ENCODE data around the gene TBC1D16. TPM values are rescaled to one million over a fixed set of nuclear protein-coding genes. Genes with fewer than 3 reads are reported as not detected.
A peak's percentile ranks its signal among the peaks of the same experiment; 100 is the strongest.

TBC1D16 gene
- total RNA-seq, 1 donor from 2014 or later = 21.2 TPM

DNA sequence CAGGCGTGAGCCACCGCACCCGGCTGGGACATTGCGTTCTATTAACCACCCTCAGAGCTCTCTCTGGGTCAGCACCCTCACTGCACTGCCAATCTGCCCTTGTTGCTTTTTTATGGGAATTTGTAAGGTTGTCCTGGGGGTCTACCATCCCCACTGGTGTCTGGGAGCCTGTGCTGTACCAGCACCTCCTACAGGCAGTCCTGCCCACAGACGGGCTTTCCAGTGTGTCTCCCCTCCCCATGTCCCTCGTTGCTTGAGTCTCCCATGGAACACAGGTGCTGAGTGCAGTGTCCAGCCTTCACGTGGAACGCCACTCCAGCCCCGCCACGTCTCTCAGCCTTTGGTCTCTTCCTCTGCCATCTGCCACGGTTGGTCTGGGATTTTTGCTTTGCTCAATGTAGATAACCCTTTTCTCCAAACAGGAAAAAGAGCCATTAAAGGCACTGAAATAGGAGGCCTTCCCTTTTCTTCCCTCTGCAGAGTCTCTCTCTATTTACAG lies 128.4 kb downstream of the TBC1D16 start:
- Histone ChIP-seq H2AFZ (replicated peaks) (no peak overlapping the region), H3K36me3 (no peaks in the 10 kb centered on the region), H4K20me1 (ENCODE audit: low read depth) (no peaks in the 10 kb centered on the region), H3K4me1 (peaks cover 3% of the 10 kb centered on the region), H3K4me2 (no peak overlapping the region), H3K9ac (no peak overlapping the region), H3F3A (ENCODE audit: low read depth) (peaks cover 4% of the 10 kb centered on the region), H3K9me3 (ENCODE audit: low read depth) (no peaks in the 10 kb centered on the region), H3K4me3 (no peak overlapping the region), H3K79me2 (ENCODE audit: low read depth) (no peaks in the 10 kb centered on the region), H3K27me3 (peaks cover 8% of the 10 kb centered on the region), H3K27ac (no peak overlapping the region)
- Mint-ChIP-seq H3K9me3 (no peaks in the 10 kb centered on the region), H3K27me3 (ENCODE audit: insufficient read depth, low read depth) (peaks cover 10% of the 10 kb centered on the region), H3K4me1 (peaks cover 12% of the 10 kb centered on the region), H3K4me3 (no peak overlapping the region), H3K36me3 (no peaks in the 10 kb centered on the region), H3K27ac (no peak overlapping the region)
- TF ChIP-seq EZH2phosphoT487 (IDR thresholded peaks at IDR 0.05) = no peak
- DNase-seq (ENCODE audit: low spot score) = no peak

DNA sequence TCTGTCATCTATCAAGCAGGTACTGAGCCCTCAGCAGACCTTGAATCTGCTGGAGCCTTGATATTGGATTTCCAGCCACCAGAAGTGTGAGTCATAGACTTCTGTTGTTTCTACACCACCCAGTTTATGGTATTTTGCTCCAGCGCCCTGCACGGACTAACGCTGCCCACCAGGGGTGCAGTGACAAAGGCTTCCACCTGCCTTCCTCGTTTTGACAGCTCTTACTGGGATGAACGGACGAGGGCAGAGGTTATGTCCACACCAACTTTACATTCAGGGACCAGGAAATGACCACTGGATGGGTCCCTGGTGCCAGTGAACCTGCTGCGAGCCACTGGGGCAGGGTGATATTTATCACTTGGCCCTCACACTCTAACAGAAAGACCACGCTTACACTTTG lies 129.8 kb downstream of the TBC1D16 start:
- Mint-ChIP-seq H3K9me3 (no peaks in the 10 kb centered on the region), H3K27me3 (ENCODE audit: insufficient read depth, low read depth) (peaks cover 14% of the 10 kb centered on the region), H3K4me1 (peaks cover 12% of the 10 kb centered on the region), H3K4me3 (no peak overlapping the region), H3K27ac (no peak overlapping the region), H3K36me3 (no peaks in the 10 kb centered on the region)
- Histone ChIP-seq H3K27me3 (peaks cover 8% of the 10 kb centered on the region), H2AFZ (replicated peaks) (no peak overlapping the region), H3K4me3 (no peak overlapping the region), H3K36me3 (no peaks in the 10 kb centered on the region), H3K27ac (no peak overlapping the region), H3K4me2 (no peak overlapping the region), H3F3A (ENCODE audit: low read depth) (peaks cover 4% of the 10 kb centered on the region), H3K9me3 (ENCODE audit: low read depth) (no peaks in the 10 kb centered on the region), H4K20me1 (ENCODE audit: low read depth) (no peaks in the 10 kb centered on the region), H3K79me2 (ENCODE audit: low read depth) (no peaks in the 10 kb centered on the region), H3K9ac (no peak overlapping the region), H3K4me1 (peaks cover 3% of the 10 kb centered on the region)
- no peak for TF ChIP-seq EZH2phosphoT487 (IDR thresholded peaks at IDR 0.05)
- TF ChIP-seq, protein P1, sequence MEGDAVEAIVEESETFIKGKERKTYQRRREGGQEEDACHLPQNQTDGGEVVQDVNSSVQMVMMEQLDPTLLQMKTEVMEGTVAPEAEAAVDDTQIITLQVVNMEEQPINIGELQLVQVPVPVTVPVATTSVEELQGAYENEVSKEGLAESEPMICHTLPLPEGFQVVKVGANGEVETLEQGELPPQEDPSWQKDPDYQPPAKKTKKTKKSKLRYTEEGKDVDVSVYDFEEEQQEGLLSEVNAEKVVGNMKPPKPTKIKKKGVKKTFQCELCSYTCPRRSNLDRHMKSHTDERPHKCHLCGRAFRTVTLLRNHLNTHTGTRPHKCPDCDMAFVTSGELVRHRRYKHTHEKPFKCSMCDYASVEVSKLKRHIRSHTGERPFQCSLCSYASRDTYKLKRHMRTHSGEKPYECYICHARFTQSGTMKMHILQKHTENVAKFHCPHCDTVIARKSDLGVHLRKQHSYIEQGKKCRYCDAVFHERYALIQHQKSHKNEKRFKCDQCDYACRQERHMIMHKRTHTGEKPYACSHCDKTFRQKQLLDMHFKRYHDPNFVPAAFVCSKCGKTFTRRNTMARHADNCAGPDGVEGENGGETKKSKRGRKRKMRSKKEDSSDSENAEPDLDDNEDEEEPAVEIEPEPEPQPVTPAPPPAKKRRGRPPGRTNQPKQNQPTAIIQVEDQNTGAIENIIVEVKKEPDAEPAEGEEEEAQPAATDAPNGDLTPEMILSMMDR (IDR thresholded peaks at IDR 0.05) = peak; percentile 30
- DNase-seq (ENCODE audit: low spot score) = no peak

DNA sequence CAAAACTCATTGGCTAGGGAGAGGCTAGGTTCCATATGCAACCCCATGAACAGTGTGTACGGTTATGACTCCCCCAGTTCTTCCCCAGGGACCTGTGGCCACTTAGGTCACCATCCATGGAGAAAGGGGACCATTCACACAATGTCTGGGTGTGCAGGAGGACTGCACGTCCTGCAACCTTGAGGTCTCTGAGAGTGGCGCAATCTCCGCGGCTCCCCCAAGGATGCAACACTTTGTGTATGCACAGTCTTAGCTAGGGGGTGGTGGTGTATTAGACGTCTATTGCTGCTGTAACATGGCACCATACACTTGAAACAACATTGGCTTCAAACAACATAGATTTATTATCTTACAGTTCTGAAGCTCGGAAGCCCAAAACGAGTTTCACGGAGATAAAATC lies 130.8 kb downstream of the TBC1D16 start:
- no peaks in the 10 kb centered on the region for H3K79me2 ChIP-seq (ENCODE audit: low read depth)
- no peak overlapping the region for H3K27ac ChIP-seq
- DNase-seq (ENCODE audit: low spot score) = no peak
- Mint-ChIP-seq H3K4me1 (peaks cover 12% of the 10 kb centered on the region), H3K27ac (no peak overlapping the region), H3K27me3 (ENCODE audit: insufficient read depth, low read depth) (peaks cover 15% of the 10 kb centered on the region), H3K36me3 (no peaks in the 10 kb centered on the region), H3K9me3 (no peaks in the 10 kb centered on the region), H3K4me3 (no peak overlapping the region)
- peaks cover 8% of the 10 kb centered on the region for H3K27me3 ChIP-seq
- no peak overlapping the region for H3K4me2 ChIP-seq
- no peaks in the 10 kb centered on the region for H3K9me3 ChIP-seq (ENCODE audit: low read depth)
- no peak overlapping the region for H2AFZ ChIP-seq (replicated peaks)
- H3F3A ChIP-seq (ENCODE audit: low read depth) = peaks cover 4% of the 10 kb centered on the region
- no peak for TF ChIP-seq EZH2phosphoT487 (IDR thresholded peaks at IDR 0.05)
- TF ChIP-seq, protein P1 (IDR thresholded peaks at IDR 0.05) = no peak
- H3K36me3 ChIP-seq = no peaks in the 10 kb centered on the region
- no peak overlapping the region for H3K4me3 ChIP-seq
- peaks cover 3% of the 10 kb centered on the region for H3K4me1 ChIP-seq
- H3K9ac ChIP-seq = no peak overlapping the region
- no peaks in the 10 kb centered on the region for H4K20me1 ChIP-seq (ENCODE audit: low read depth)

DNA sequence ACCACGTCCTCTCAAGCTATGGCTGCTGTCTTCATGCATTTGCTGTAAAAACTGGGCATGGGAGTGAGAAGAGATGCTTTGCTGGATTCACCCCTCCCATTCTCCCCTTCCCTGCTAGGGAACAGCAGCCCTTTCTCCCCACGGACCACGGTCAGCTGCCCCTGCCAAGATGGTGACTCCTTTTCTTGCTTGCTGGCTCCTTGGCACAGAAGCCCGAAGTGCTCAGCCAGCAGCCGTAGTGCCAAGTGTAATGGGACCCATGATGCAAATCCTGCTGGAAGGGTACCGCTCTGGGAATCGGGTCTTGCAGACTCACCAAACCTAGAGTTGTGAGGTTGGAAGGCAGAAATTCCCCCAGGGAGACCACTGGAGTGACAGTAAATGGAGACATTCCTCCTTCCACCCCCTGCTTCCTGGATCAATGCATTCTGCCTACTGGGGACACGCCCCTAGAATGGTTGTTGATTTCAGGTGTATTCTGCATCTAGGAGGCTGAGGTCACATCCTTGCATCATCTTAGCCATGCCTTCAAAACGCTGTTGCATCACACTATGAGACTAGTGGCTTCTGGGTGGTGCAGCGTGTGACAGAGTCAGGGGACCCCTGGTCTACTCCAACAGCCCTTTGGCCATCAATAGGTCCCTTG lies 133.4 kb downstream of the TBC1D16 start:
- peaks cover 8% of the 10 kb centered on the region for H3K27me3 ChIP-seq
- Mint-ChIP-seq H3K9me3 (peaks cover 6% of the 10 kb centered on the region), H3K27me3 (ENCODE audit: insufficient read depth, low read depth) (peaks cover 21% of the 10 kb centered on the region), H3K36me3 (no peaks in the 10 kb centered on the region), H3K4me3 (no peak overlapping the region), H3K4me1 (peaks cover 2% of the 10 kb centered on the region), H3K27ac (no peak overlapping the region)
- H4K20me1 ChIP-seq (ENCODE audit: low read depth) = no peaks in the 10 kb centered on the region
- no peaks in the 10 kb centered on the region for H3K36me3 ChIP-seq
- H3K4me1 ChIP-seq = no peaks in the 10 kb centered on the region
- H3K9ac ChIP-seq = no peak overlapping the region
- H3K4me2 ChIP-seq = no peak overlapping the region
- H3F3A ChIP-seq (ENCODE audit: low read depth) = peaks cover under 1% of the 10 kb centered on the region
- no peak for DNase-seq (ENCODE audit: low spot score)
- no peak overlapping the region for H3K27ac ChIP-seq
- H3K9me3 ChIP-seq (ENCODE audit: low read depth) = no peaks in the 10 kb centered on the region
- H2AFZ ChIP-seq (replicated peaks) = no peak overlapping the region
- H3K4me3 ChIP-seq = no peak overlapping the region
- TF ChIP-seq EZH2 (IDR thresholded peaks at IDR 0.05) (no peak), EZH2phosphoT487 (IDR thresholded peaks at IDR 0.05) (no peak)
- TF ChIP-seq, protein P1 (IDR thresholded peaks at IDR 0.05) = no peak
- H3K79me2 ChIP-seq (ENCODE audit: low read depth) = no peaks in the 10 kb centered on the region
